K562 (cell line): ENCODE measurements around the gene SAE1. TPM values are rescaled to one million over a fixed set of nuclear protein-coding genes. Genes with fewer than 3 reads are reported as not detected.

Experiments
- DIDO1 ChIP-seq: fragments of 450-650 bp; IDR thresholded peaks from 2 replicates; pipeline ENCODE4 v1.6.1; 2016; ENCODE audit warnings: low read depth, missing biosample characterization, missing genetic modification characterization
- E2F8 ChIP-seq: fragments of 450-650 bp; IDR thresholded peaks from 2 replicates; pipeline ENCODE4 v1.7.1; 2018; ENCODE audit warnings: mild to moderate bottlenecking, low read depth; ENCODE audit not compliant: partially characterized antibody
- HMG20A ChIP-seq: fragments of 450-650 bp; formaldehyde crosslinking; conservative IDR thresholded peaks from 2 replicates; pipeline ENCODE4 v1.4.0; 2020; ENCODE audit warnings: mild to moderate bottlenecking, mixed read lengths
- NONO ChIP-seq, 2 experiments: fragments of 200-400 bp in 1 of 2; fragments of 450-650 bp in 1 of 2; formaldehyde crosslinking in 1 of 2; IDR thresholded peaks; 2 replicates each; pipeline ENCODE4 v1.6.1; 2017; ENCODE audit warnings: low read depth in 2 of 2, mild to moderate bottlenecking in 2 of 2, moderate library complexity in 2 of 2, low read length in 1 of 2
- PHF21A ChIP-seq: fragments of 450-650 bp; IDR thresholded peaks from 2 replicates; pipeline ENCODE4 v1.6.1; 2017; ENCODE audit warnings: low read depth, borderline replicate concordance
- SRSF3 ChIP-seq: fragments of 200-400 bp; formaldehyde crosslinking; IDR thresholded peaks from 2 replicates; pipeline ENCODE4 v1.6.1; 2016; ENCODE audit warnings: mild to moderate bottlenecking, low read length, moderate library complexity; ENCODE audit not compliant: insufficient read depth
- TARDBP ChIP-seq: fragments of 450-650 bp; IDR thresholded peaks from 2 replicates; pipeline ENCODE4 v1.6.1; 2016
- TEAD1 ChIP-seq, 2 experiments: fragments of 450-650 bp in 1 of 2; sonication (generic) in 1 of 2; formaldehyde crosslinking; IDR thresholded peaks; 2 replicates each; pipeline versions ENCODE4 v1.4.0 to v1.8.0; 2020 to 2022; ENCODE audit warnings: mild to moderate bottlenecking in 2 of 2, missing genetic modification reagents in 1 of 2
- USF2 ChIP-seq: sonication (generic); formaldehyde crosslinking; IDR thresholded peaks from 2 replicates; pipeline ENCODE4 v1.5.0; 2020; ENCODE audit warnings: missing genetic modification reagents
- ZBTB9 ChIP-seq: fragments of 450-650 bp; formaldehyde crosslinking; IDR thresholded peaks from 2 replicates; pipeline ENCODE4 v1.4.0; 2020; ENCODE audit warnings: mild to moderate bottlenecking, moderate library complexity
- ZNF318 ChIP-seq, 2 experiments: fragments of 450-650 bp; IDR thresholded peaks; 2 replicates each; pipeline ENCODE4 v1.6.1; 2016; ENCODE audit warnings: mild to moderate bottlenecking in 2 of 2, borderline replicate concordance in 1 of 2, low read depth in 1 of 2, moderate library complexity in 1 of 2
- ZNF717 ChIP-seq: fragments of 250-450 bp; sonication (Bioruptor Pico); IDR thresholded peaks from 2 replicates; pipeline ENCODE4 v1.5.0; 2021
- polyA plus RNA-seq, 8 experiments: library from polyadenylated mRNA; depleted of rRNA in 4 of 8; stranded (reverse) in 5 of 8; unstranded in 3 of 8; fragments of >200 nt; fragmentation: Nextera tagmentation in 2 of 8; fragmentation: Illumina TruSeq in 1 of 8; extraction: Ambion mirVana in 2 of 8; extraction: Trizol in 1 of 8; gene quantifications; 2 replicates each; pipeline versions ENCODE4 v1.2.1 to v1.2.3, GENCODE V29; 2011 to 2014; ENCODE audit warnings: inconsistent platforms in 1 of 8, missing spikeins in 1 of 8
- total RNA-seq, 7 experiments: library from RNA; depleted of rRNA in 6 of 7; stranded (reverse); fragments of >200 nt in 6 of 7; fragmentation: Illumina TruSeq in 2 of 7; extraction: Trizol in 2 of 7; gene quantifications; 2 replicates each; pipeline versions ENCODE4 v1.2.1 to v1.2.3, GENCODE V29; 2011 to 2021; ENCODE audit warnings: low replicate concordance in 1 of 7

SAE1 gene
- total and polyA plus RNA-seq, 9 of the 15 experiments (the other 6 are each of a cell fraction or from before 2014, with no cell fraction given) = 82.8 to 299 (median 217) TPM

GRCh38 chr19:47112997-47113849 is 17.4 kb upstream of the SAE1 start, which contains the start of gene ZC3H4 (continued):
- TF ChIP-seq TEAD1 (CRISPR knock-in tag; IDR thresholded peaks at IDR 0.05) (peak; percentile 32 to 67; a peak in 2 of 4 replicates), PHF21A (no peak), E2F8 (peak; percentile 74), SRSF3 (no peak), USF2 (CRISPR knock-in tag) (peak; percentile 99), ZBTB9 (no peak; the same call in 1 of the 2 replicates), TARDBP (0 out of 2 replicates have a peak, but pooled peaks have one; percentile 88), DIDO1 (tag) (no peak), NONO (IDR thresholded peaks at IDR 0.05; ENCODE audit: low read depth in 2 of 2, low read length in 1 of 2) (no peak), ZNF318 (IDR thresholded peaks at IDR 0.05; ENCODE audit: borderline replicate concordance in 1 of 2, low read depth in 1 of 2) (peak in 1 of 2 experiments; percentile 83; a peak in 1 of 4 replicates), HMG20A (CRISPR knock-in tag) (no peak), ZNF717 (CRISPR knock-in tag) (no peak)
